Measurements from ENCODE around the gene KCNH4. TPM values are rescaled to one million over a fixed set of nuclear protein-coding genes. Genes with fewer than 3 reads are reported as not detected.

KCNH4 gene
- total RNA-seq, 1 donor from 2014 or later = not detected

DNA sequence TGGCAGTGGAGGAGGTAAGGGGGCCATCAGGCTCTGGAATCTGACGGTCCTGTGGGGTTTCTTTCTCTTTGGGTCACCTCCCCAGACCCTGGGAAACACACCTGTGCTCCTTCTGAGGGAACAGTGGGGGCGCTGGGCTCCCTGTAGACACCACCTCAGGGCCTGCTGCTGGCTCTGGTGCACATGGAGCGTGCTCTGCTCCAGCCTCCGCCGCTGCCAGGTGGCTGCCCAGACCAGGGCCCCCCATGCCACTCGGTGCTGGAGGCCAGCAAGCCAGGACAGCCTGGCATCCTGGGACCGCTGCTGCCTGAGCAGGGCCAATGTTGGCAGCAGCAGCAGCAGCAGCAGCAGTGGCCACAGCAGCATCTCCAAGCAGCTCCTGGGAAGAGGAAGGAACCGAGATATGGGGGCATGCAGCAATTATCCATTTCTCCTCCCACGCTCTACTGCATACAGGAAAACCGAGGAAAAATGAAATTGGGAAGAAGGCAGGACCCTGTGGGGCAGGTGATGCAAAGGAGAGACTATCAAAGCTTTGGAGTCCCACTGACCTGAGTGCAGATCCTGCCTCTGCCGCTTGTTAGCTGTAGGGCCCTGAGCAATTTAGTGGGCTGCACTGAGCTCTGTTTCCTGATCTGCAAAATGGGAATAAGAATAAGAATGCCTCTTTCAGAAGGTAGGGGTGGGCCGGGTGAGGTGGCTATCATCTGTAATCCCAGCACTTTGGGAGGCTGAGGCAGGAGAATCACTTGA lies 12.4 kb upstream of the KCNH4 start:
- Mint-ChIP-seq H3K27ac (ENCODE audit: unreplicated experiment) (no peak overlapping the region), H3K27me3 (ENCODE audit: low read depth) (no peaks in the 10 kb centered on the region), H3K36me3 (ENCODE audit: low read depth) (no peaks in the 10 kb centered on the region), H3K9me3 (ENCODE audit: low read depth) (no peaks in the 10 kb centered on the region), H3K4me3 (ENCODE audit: unreplicated experiment) (peak overlapping the region; percentile 82), H3K4me1 (ENCODE audit: low read depth) (peaks cover 9% of the 10 kb centered on the region)
- no peak for DNase-seq (ENCODE audit: low spot score)
- TF ChIP-seq, protein P1, sequence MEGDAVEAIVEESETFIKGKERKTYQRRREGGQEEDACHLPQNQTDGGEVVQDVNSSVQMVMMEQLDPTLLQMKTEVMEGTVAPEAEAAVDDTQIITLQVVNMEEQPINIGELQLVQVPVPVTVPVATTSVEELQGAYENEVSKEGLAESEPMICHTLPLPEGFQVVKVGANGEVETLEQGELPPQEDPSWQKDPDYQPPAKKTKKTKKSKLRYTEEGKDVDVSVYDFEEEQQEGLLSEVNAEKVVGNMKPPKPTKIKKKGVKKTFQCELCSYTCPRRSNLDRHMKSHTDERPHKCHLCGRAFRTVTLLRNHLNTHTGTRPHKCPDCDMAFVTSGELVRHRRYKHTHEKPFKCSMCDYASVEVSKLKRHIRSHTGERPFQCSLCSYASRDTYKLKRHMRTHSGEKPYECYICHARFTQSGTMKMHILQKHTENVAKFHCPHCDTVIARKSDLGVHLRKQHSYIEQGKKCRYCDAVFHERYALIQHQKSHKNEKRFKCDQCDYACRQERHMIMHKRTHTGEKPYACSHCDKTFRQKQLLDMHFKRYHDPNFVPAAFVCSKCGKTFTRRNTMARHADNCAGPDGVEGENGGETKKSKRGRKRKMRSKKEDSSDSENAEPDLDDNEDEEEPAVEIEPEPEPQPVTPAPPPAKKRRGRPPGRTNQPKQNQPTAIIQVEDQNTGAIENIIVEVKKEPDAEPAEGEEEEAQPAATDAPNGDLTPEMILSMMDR (IDR thresholded peaks at IDR 0.05) = no peak

DNA sequence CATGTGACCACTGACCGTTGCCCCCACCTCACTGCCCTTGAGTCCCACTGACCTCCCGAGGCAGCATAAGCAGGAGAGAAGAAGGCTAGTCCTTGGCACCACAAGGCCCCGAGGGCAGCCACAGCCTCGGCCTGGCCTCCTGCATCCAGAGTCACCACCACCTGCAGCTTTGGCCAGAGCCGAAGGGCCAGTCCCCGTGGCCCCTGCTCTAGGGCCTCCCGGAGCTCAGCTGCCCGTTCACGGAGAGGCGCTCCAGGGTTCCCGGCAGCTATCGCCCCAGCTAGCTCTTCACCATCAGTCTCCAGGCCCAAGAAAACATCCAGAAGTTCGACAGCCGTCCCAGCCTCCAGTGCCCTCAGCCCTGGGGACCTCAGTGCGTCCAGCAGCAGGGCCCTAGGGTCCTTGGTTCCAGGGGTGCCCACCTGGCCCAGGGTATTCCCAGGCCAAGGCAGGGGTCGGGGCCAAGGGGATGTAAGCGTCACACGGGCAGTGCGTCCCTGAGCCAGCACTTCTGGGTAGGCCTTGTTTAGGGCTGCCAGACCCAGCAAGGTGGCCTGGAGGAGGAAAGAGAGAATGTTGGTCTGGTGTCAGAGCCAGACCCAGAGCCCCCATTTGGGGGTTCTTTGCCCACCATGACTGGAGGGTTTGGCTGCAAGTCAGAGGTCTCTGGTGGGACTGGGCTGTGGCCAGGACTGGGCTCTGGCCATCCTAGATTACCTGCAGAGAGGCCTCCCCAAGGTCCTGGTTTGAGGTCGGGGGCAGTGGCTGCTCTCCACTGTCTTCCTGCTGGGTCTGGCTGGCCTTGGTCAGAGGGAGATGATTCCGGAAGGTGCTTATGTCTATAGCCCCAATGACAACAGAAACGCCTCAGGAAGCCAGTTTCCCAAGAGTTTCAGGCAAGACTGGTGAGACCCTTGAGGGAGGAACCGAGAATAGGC lies 11.5 kb upstream of the KCNH4 start:
- no peaks in the 10 kb centered on the region for H3K27me3 Mint-ChIP-seq (ENCODE audit: low read depth)
- H3K4me3 Mint-ChIP-seq (ENCODE audit: unreplicated experiment) = no peak overlapping the region

DNA sequence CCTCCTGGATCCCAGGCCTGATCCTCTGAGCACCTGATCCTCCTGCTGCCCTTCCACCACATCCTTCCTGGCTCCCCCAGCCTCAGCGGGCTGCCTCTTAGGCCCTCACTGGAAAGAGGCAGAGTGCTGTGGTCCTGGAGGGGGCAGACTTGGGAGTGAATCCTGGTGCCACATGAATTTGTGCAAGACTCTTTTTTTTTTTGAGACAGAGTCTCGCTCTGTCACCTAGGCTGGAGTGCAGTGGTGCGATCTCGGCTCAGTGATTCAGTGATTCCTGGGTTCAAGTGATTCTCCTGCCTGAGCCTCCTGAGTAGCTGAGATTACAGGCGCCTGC lies 10.3 kb upstream of the KCNH4 start:
- Mint-ChIP-seq H3K9me3 (ENCODE audit: low read depth) (no peaks in the 10 kb centered on the region), H3K4me1 (ENCODE audit: low read depth) (peaks cover 9% of the 10 kb centered on the region), H3K27me3 (ENCODE audit: low read depth) (no peaks in the 10 kb centered on the region), H3K36me3 (ENCODE audit: low read depth) (no peaks in the 10 kb centered on the region), H3K27ac (ENCODE audit: unreplicated experiment) (no peak overlapping the region), H3K4me3 (ENCODE audit: unreplicated experiment) (no peak overlapping the region)
- DNase-seq (ENCODE audit: low spot score) = no peak
- TF ChIP-seq, protein P1 (IDR thresholded peaks at IDR 0.05) = no peak

More for the DNA sequence above, 11.5 kb upstream of the KCNH4 start:
- H3K9me3 Mint-ChIP-seq (ENCODE audit: low read depth) = no peaks in the 10 kb centered on the region
- H3K4me1 Mint-ChIP-seq (ENCODE audit: low read depth) = peaks cover 9% of the 10 kb centered on the region
- no peak for DNase-seq (ENCODE audit: low spot score)
- H3K36me3 Mint-ChIP-seq (ENCODE audit: low read depth) = no peaks in the 10 kb centered on the region
- TF ChIP-seq, protein P1 (IDR thresholded peaks at IDR 0.05) = no peak
- H3K27ac Mint-ChIP-seq (ENCODE audit: unreplicated experiment) = no peak overlapping the region

DNA sequence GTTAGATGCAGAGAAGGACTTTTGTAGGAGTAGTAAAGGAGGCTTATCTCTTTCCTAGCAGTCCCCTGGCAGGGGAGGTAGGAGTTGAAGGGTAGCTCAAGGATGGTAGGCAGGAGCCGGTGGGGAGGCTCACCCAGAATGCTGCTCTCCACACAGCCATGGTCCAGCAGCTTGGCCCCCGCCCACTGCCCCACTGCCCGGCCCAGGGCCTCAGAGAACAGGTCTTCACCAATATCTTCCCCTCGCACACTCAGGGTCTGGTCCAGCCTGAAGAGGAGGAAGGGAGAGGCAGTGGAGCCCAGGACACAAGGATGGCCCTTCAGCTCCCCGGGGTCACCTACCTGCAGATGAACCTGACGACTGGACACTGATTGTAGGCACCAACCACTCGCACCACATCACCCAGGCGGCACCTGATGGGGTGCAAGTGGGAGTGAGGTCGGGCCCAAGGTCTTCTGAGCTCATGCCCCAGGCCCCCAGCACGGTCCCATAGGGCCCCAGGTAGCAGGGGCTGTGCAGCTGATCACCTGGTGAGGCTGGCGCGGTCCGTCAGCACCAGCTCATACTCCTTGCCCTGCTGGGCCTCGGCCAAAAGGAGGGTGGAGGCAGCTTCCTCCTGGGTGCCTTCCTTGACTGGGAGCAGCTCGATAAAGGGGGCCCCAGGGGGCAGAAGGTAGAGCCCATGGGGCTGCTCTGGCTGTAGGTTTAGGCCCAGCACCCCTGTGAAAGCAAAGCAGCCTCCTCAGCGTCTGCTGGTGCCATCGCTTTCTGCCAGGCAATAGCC lies 9.7 kb upstream of the KCNH4 start:
- no peaks in the 10 kb centered on the region for H3K36me3 Mint-ChIP-seq (ENCODE audit: low read depth)
- H3K4me3 Mint-ChIP-seq (ENCODE audit: unreplicated experiment) = no peak overlapping the region
- TF ChIP-seq, protein P1 (IDR thresholded peaks at IDR 0.05) = no peak
- H3K27me3 Mint-ChIP-seq (ENCODE audit: low read depth) = no peaks in the 10 kb centered on the region
- no peak overlapping the region for H3K27ac Mint-ChIP-seq (ENCODE audit: unreplicated experiment)
- peaks cover 9% of the 10 kb centered on the region for H3K4me1 Mint-ChIP-seq (ENCODE audit: low read depth)
- no peaks in the 10 kb centered on the region for H3K9me3 Mint-ChIP-seq (ENCODE audit: low read depth)
- DNase-seq (ENCODE audit: low spot score) = no peak

DNA sequence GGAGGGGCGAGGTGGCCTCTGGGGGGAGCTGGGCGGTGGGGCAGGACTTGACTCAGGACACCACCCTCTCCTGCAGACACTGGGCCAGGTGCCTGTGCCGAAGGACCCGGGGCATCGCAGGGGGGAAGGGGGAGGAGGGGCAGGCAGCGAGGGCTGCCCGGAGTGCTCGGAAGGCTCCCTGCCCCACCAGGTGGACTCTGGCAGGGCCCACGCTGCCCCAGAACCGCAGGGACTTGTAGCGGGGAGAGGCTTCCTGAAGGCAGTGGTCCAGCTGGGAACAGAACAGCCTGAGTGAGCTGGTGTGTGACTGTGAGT lies 8.7 kb upstream of the KCNH4 start:
- Mint-ChIP-seq H3K9me3 (ENCODE audit: low read depth) (no peaks in the 10 kb centered on the region), H3K4me1 (ENCODE audit: low read depth) (peaks cover 9% of the 10 kb centered on the region), H3K27me3 (ENCODE audit: low read depth) (no peaks in the 10 kb centered on the region), H3K4me3 (ENCODE audit: unreplicated experiment) (no peak overlapping the region), H3K27ac (ENCODE audit: unreplicated experiment) (no peak overlapping the region), H3K36me3 (ENCODE audit: low read depth) (no peaks in the 10 kb centered on the region)
- TF ChIP-seq, protein P1 (IDR thresholded peaks at IDR 0.05) = no peak
- no peak for DNase-seq (ENCODE audit: low spot score)
